Gastrocnemius medialis (tissue), 4 donors: Measurements from ENCODE around the gene TTC21B. TPM values are rescaled to one million over a fixed set of nuclear protein-coding genes. Genes with fewer than 3 reads are reported as not detected.

Experiments used
- ATAC-seq, 2 donors: fragments of 150-250 bp; one replicate each; pipeline ENCODE4 v1.9.1; 2016
- DNase-seq, 2 donors: peaks; one replicate each; pipeline ENCODE4 v3.0.0-alpha.2; 2019
- H3K27ac ChIP-seq, 4 donors: fragments of 200-600 bp; sonication (generic); 1 replicate in 1 of 4; 2 replicates in 3 of 4; pipeline ENCODE4 v1.5.1; 2016 to 2018; ENCODE audit warnings: mild to moderate bottlenecking in 2 of 4, moderate library complexity in 1 of 4
- H3K27me3 ChIP-seq, 3 donors: fragments of 200-600 bp; sonication (generic) in 2 of 3; 1 replicate in 1 of 3; 2 replicates in 2 of 3; pipeline versions ENCODE4 v1.5.1 to v1.6.0; 2016 to 2019; ENCODE audit warnings: mild to moderate bottlenecking in 1 of 3, moderate library complexity in 1 of 3
- H3K36me3 ChIP-seq, 2 donors: fragments of 200-600 bp; sonication (generic) in 1 of 2; one replicate each; pipeline ENCODE4 v1.5.1; 2017 to 2018
- H3K4me1 ChIP-seq, 2 donors: fragments of 200-600 bp; sonication (generic) in 1 of 2; one replicate each; pipeline ENCODE4 v1.5.1; 2016 to 2017; ENCODE audit warnings: mild to moderate bottlenecking in 2 of 2
- H3K4me3 ChIP-seq, 4 donors: fragments of 200-600 bp; sonication (generic) in 3 of 4; 1 replicate in 1 of 4; 2 replicates in 3 of 4; pipeline ENCODE4 v1.5.1; 2016 to 2019; ENCODE audit warnings: mild to moderate bottlenecking in 2 of 4
- H3K9me3 ChIP-seq, 3 donors: fragments of 200-600 bp; sonication (generic) in 2 of 3; 1 replicate in 1 of 3; 2 replicates in 2 of 3; pipeline ENCODE4 v1.5.1; 2016 to 2019
- CTCF ChIP-seq, 5 experiments: fragments of 450-650 bp in 3 of 5; fragments of 200-600 bp in 2 of 5; sonication (generic) in 2 of 5; IDR thresholded peaks in 4 of 5; conservative IDR thresholded peaks in 1 of 5; 1 replicate in 4 of 5; 2 replicates in 1 of 5; pipeline ENCODE4 v1.5.1; 2016 to 2019; ENCODE audit warnings: antibody characterized with exemption in 5 of 5, mild to moderate bottlenecking in 3 of 5, moderate library complexity in 3 of 5
- POLR2A ChIP-seq, 2 donors: fragments of 450-650 bp; IDR thresholded peaks; one replicate each; pipeline ENCODE4 v1.6.1; 2017; ENCODE audit warnings: antibody characterized with exemption in 2 of 2, mild to moderate bottlenecking in 2 of 2, moderate library complexity in 2 of 2
- in situ Hi-C, 4 donors: fragments of 200-750 bp; cut with MboI; loops; one replicate each; pipeline versions ENCODE4 v1.15.0 to v1.8.0; 2017; ENCODE audit warnings: low sequenced_read_pairs in 4 of 4
- intact Hi-C: fragments of 100-400 bp; cut with DNase I; formaldehyde crosslinking; loops from one replicate; pipeline ENCODE4 v1.15.1; 2023; ENCODE audit warnings: low total_unique reads
- total RNA-seq, 4 donors: library from RNA; depleted of rRNA; stranded (reverse); fragments of >200 nt; gene quantifications; one replicate each; pipeline versions ENCODE4 v1.1.0 to v1.2.3, GENCODE V29; 2016

The TTC21B gene
- total RNA-seq, 4 donors from 2014 or later, result 11.2 to 17.8 (median 13.0) TPM

GRCh38 chr2:165892526-165892925 is 61.0 kb downstream of the TTC21B start:
- ATAC-seq (no peak), DNase-seq (no peak)
- H3K4me3 ChIP-seq, result no peak overlapping the region
- H3K4me1 ChIP-seq, result no peaks in the 10 kb centered on the region
- intact Hi-C loops (no loop called here), in situ Hi-C loops (no loop called here)
- no peak for TF ChIP-seq POLR2A (IDR thresholded peaks at IDR 0.05)
- no peak for TF ChIP-seq CTCF (IDR thresholded peaks at IDR 0.05 in 4 of 5, conservative IDR thresholded peaks at IDR 0.05 in 1 of 5)
- no peak overlapping the region for H3K27ac ChIP-seq
- peaks cover 0 to 53% of the 10 kb centered on the region in 2 donors for H3K36me3 ChIP-seq
- H3K27me3 ChIP-seq, result no peaks in the 10 kb centered on the region
- H3K9me3 ChIP-seq, result no peaks in the 10 kb centered on the region

- in situ Hi-C loops, result no loop called here
- TF ChIP-seq POLR2A (IDR thresholded peaks at IDR 0.05) (no peak), CTCF (IDR thresholded peaks at IDR 0.05 in 4 of 5, conservative IDR thresholded peaks at IDR 0.05 in 1 of 5) (no peak)
- Histone ChIP-seq H3K9me3 (no peaks in the 10 kb centered on the region), H3K27me3 (no peaks in the 10 kb centered on the region), H3K4me3 (no peak overlapping the region), H3K4me1 (no peaks in the 10 kb centered on the region), H3K27ac (no peak overlapping the region), H3K36me3 (peaks cover 0 to 47% of the 10 kb centered on the region in 2 donors)
- ATAC-seq, result no peak
- no peak for DNase-seq
- intact Hi-C loops, result no loop called here
These were observed 61.6 kb downstream of the TTC21B start for GRCh38 chr2:165891943-165892342.

GRCh38 chr2:165891345-165891744 is 62.2 kb downstream of the TTC21B start:
- in situ Hi-C loops, result no loop called here
- H3K27ac ChIP-seq, result no peak overlapping the region

GRCh38 chr2:165889798-165890197 is 63.8 kb downstream of the TTC21B start:
- TF ChIP-seq POLR2A (IDR thresholded peaks at IDR 0.05) (no peak), CTCF (IDR thresholded peaks at IDR 0.05 in 4 of 5, conservative IDR thresholded peaks at IDR 0.05 in 1 of 5) (no peak)
- no peaks in the 10 kb centered on the region for H3K9me3 ChIP-seq
- H3K4me1 ChIP-seq, result no peaks in the 10 kb centered on the region
- H3K27me3 ChIP-seq, result no peaks in the 10 kb centered on the region
- H3K27ac ChIP-seq, result no peak overlapping the region
- no peak for DNase-seq
- in situ Hi-C loops, result no loop called here
- ATAC-seq, result no peak
- H3K36me3 ChIP-seq, result peaks cover 0 to 37% of the 10 kb centered on the region in 2 donors
- no peak overlapping the region for H3K4me3 ChIP-seq
- intact Hi-C loops, result no loop called here

More at GRCh38 chr2:165891345-165891744, 62.2 kb downstream of the TTC21B start:
- no peak for TF ChIP-seq POLR2A (IDR thresholded peaks at IDR 0.05)
- no peak for TF ChIP-seq CTCF (IDR thresholded peaks at IDR 0.05 in 4 of 5, conservative IDR thresholded peaks at IDR 0.05 in 1 of 5)
- Histone ChIP-seq H3K36me3 (peaks cover 0 to 41% of the 10 kb centered on the region in 2 donors), H3K4me1 (no peaks in the 10 kb centered on the region), H3K4me3 (no peak overlapping the region), H3K27me3 (no peaks in the 10 kb centered on the region), H3K9me3 (no peaks in the 10 kb centered on the region)
- DNase-seq (no peak), ATAC-seq (no peak)
- intact Hi-C loops, result no loop called here

GRCh38 chr2:165889158-165889557 is 64.4 kb downstream of the TTC21B start:
- no peak for TF ChIP-seq CTCF (IDR thresholded peaks at IDR 0.05 in 4 of 5, conservative IDR thresholded peaks at IDR 0.05 in 1 of 5)
- no peak for TF ChIP-seq POLR2A (IDR thresholded peaks at IDR 0.05)
- no peaks in the 10 kb centered on the region for H3K27me3 ChIP-seq
- DNase-seq (no peak), ATAC-seq (no peak)
- H3K4me1 ChIP-seq, result no peaks in the 10 kb centered on the region
- no peak overlapping the region for H3K4me3 ChIP-seq
- peaks cover 0 to 37% of the 10 kb centered on the region in 2 donors for H3K36me3 ChIP-seq
- intact Hi-C loops (no loop called here), in situ Hi-C loops (no loop called here)
- no peak overlapping the region for H3K27ac ChIP-seq
- no peaks in the 10 kb centered on the region for H3K9me3 ChIP-seq
